PFSK-1 (cell line): Measurements from ENCODE around the gene DAAM2.

Experiments used
- POLR2AphosphoS5 ChIP-seq: IDR thresholded peaks from 2 replicates; pipeline ENCODE4 v1.6.1; 2012; ENCODE audit warnings: low read depth, mild to moderate bottlenecking, control low read depth, low read length, moderate library complexity
- REST ChIP-seq, 2 experiments: IDR thresholded peaks; 2 replicates each; pipeline versions ENCODE4 v1.6.1 to v1.8.0; 2011 to 2012; ENCODE audit warnings: low read depth in 2 of 2, low read length in 2 of 2, control low read depth in 1 of 2, inconsistent platforms in 1 of 2, mild to moderate bottlenecking in 1 of 2, moderate library complexity in 1 of 2; ENCODE audit not compliant: insufficient read depth in 1 of 2
- SIN3A ChIP-seq: IDR thresholded peaks from 2 replicates; pipeline ENCODE4 v1.6.1; 2012; ENCODE audit warnings: mild to moderate bottlenecking, low read length, moderate library complexity, borderline replicate concordance; ENCODE audit not compliant: insufficient read depth
- TAF1 ChIP-seq: IDR thresholded peaks from 2 replicates; pipeline ENCODE4 v1.6.1; 2012; ENCODE audit warnings: low read length, control low read depth, borderline replicate concordance; ENCODE audit not compliant: insufficient read depth

- TF ChIP-seq TAF1 (no peak), SIN3A (no peak), REST (IDR thresholded peaks at IDR 0.05; ENCODE audit: insufficient read depth in 1 of 2, low read depth in 2 of 2, low read length in 2 of 2) (no peak), POLR2AphosphoS5 (no peak)
Measured at GRCh38 chr6:39945626-39946025, 153.4 kb downstream of the DAAM2 start.
